ENCODE results near the gene COPS9. TPM values are rescaled to one million over a fixed set of nuclear protein-coding genes. Genes with fewer than 3 reads are reported as not detected.

Gene COPS9
- total RNA-seq, 2 donors from 2014 or later, result 232 to 243 TPM

- no peak overlapping the region for H3K27ac ChIP-seq
- H3K4me3 ChIP-seq, result peak overlapping the region; percentile 94 to 100
- no peaks in the 10 kb centered on the region for H3K27me3 ChIP-seq
- no peak for DNase-seq (ENCODE audit: low spot score)
- peaks cover 34% of the 10 kb centered on the region for H3K36me3 ChIP-seq
- no peak for TF ChIP-seq CTCF (IDR thresholded peaks at IDR 0.05)
- H3K4me1 ChIP-seq, result peaks cover 0 to 13% of the 10 kb centered on the region in 2 donors
- no peaks in the 10 kb centered on the region for H3K9me3 ChIP-seq
Observed at GRCh38 chr2:240134956-240135520, 1.1 kb downstream of the COPS9 start.

- peaks cover 40% of the 10 kb centered on the region for H3K36me3 ChIP-seq
- no peak for TF ChIP-seq CTCF (IDR thresholded peaks at IDR 0.05)
- no peak overlapping the region for H3K4me3 ChIP-seq
- no peak for DNase-seq (ENCODE audit: low spot score)
- no peaks in the 10 kb centered on the region for H3K9me3 ChIP-seq
- no peaks in the 10 kb centered on the region for H3K27me3 ChIP-seq
- H3K4me1 ChIP-seq, result peaks cover 0 to 13% of the 10 kb centered on the region in 2 donors
- no peak overlapping the region for H3K27ac ChIP-seq
Observed at GRCh38 chr2:240134466-240134865, 1.6 kb downstream of the COPS9 start.

- no peak for DNase-seq (ENCODE audit: low spot score)
- peaks cover 0 to 13% of the 10 kb centered on the region in 2 donors for H3K4me1 ChIP-seq
- no peak overlapping the region for H3K27ac ChIP-seq
- no peaks in the 10 kb centered on the region for H3K9me3 ChIP-seq
- TF ChIP-seq CTCF (IDR thresholded peaks at IDR 0.05), result no peak
- H3K36me3 ChIP-seq, result peaks cover 49% of the 10 kb centered on the region
- H3K27me3 ChIP-seq, result no peaks in the 10 kb centered on the region
- no peak overlapping the region for H3K4me3 ChIP-seq
Observed at GRCh38 chr2:240133401-240133800, 2.7 kb downstream of the COPS9 start.

- DNase-seq (ENCODE audit: low spot score), result no peak
- Histone ChIP-seq H3K4me1 (peaks cover 0 to 13% of the 10 kb centered on the region in 2 donors), H3K9me3 (no peaks in the 10 kb centered on the region), H3K27ac (no peak overlapping the region), H3K4me3 (no peak overlapping the region), H3K27me3 (no peaks in the 10 kb centered on the region), H3K36me3 (peaks cover 54% of the 10 kb centered on the region)
- TF ChIP-seq CTCF (IDR thresholded peaks at IDR 0.05), result no peak
Observed at GRCh38 chr2:240132651-240132980, 3.5 kb downstream of the COPS9 start.

GRCh38 chr2:240131941-240132650, 4.0 kb downstream of the COPS9 start:
- DNase-seq (ENCODE audit: low spot score), result no peak
- peaks cover 54% of the 10 kb centered on the region for H3K36me3 ChIP-seq
- no peak for TF ChIP-seq CTCF (IDR thresholded peaks at IDR 0.05)

More at GRCh38 chr2:240131941-240132650, 4.0 kb downstream of the COPS9 start:
- no peaks in the 10 kb centered on the region for H3K27me3 ChIP-seq
- H3K9me3 ChIP-seq, result no peaks in the 10 kb centered on the region
- H3K4me3 ChIP-seq, result no peak overlapping the region
- peaks cover 0 to 13% of the 10 kb centered on the region in 2 donors for H3K4me1 ChIP-seq
- no peak overlapping the region for H3K27ac ChIP-seq

Data from right atrium auricular region (tissue), 2 donors.